ENCODE measurements around the gene MEGF11. TPM values are rescaled to one million over a fixed set of nuclear protein-coding genes. Genes with fewer than 3 reads are reported as not detected.

MEGF11 gene
- total RNA-seq, 1 donor from 2014 or later, result not detected

- DNase-seq (no peak), ATAC-seq (ENCODE audit: low read depth) (no peak)
- H3K27me3 Mint-ChIP-seq, result peaks cover 56% of the 10 kb centered on the region
- intact Hi-C loops (cut with micrococcal nuclease), result no loop called here
- no peak overlapping the region for H3K4me3 Mint-ChIP-seq
- TF ChIP-seq, protein P1, sequence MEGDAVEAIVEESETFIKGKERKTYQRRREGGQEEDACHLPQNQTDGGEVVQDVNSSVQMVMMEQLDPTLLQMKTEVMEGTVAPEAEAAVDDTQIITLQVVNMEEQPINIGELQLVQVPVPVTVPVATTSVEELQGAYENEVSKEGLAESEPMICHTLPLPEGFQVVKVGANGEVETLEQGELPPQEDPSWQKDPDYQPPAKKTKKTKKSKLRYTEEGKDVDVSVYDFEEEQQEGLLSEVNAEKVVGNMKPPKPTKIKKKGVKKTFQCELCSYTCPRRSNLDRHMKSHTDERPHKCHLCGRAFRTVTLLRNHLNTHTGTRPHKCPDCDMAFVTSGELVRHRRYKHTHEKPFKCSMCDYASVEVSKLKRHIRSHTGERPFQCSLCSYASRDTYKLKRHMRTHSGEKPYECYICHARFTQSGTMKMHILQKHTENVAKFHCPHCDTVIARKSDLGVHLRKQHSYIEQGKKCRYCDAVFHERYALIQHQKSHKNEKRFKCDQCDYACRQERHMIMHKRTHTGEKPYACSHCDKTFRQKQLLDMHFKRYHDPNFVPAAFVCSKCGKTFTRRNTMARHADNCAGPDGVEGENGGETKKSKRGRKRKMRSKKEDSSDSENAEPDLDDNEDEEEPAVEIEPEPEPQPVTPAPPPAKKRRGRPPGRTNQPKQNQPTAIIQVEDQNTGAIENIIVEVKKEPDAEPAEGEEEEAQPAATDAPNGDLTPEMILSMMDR (IDR thresholded peaks at IDR 0.05), result no peak
- no peaks in the 10 kb centered on the region for H3K9me3 Mint-ChIP-seq
- no peaks in the 10 kb centered on the region for H3K36me3 Mint-ChIP-seq (ENCODE audit: low read depth)
- no peaks in the 10 kb centered on the region for H3K4me1 Mint-ChIP-seq
- ChIA-PET POLR2A (no interaction called here), CTCF (no interaction called here)
- H3K27ac Mint-ChIP-seq, result no peak overlapping the region
These were observed 261.6 kb downstream of the MEGF11 start for GRCh38 chr15:65991721-65992483.

- TF ChIP-seq, protein P1 (IDR thresholded peaks at IDR 0.05), result no peak
- DNase-seq (no peak), ATAC-seq (ENCODE audit: low read depth) (no peak)
- H3K36me3 Mint-ChIP-seq (ENCODE audit: low read depth), result no peaks in the 10 kb centered on the region
- H3K27me3 Mint-ChIP-seq, result peaks cover 55% of the 10 kb centered on the region
- H3K27ac Mint-ChIP-seq, result no peak overlapping the region
- no peaks in the 10 kb centered on the region for H3K4me1 Mint-ChIP-seq
- no peak overlapping the region for H3K4me3 Mint-ChIP-seq
- no peaks in the 10 kb centered on the region for H3K9me3 Mint-ChIP-seq
- CTCF ChIA-PET, result no interaction called here
- POLR2A ChIA-PET, result no interaction called here
- intact Hi-C loops (cut with micrococcal nuclease), result no loop called here
These were observed 263.1 kb downstream of the MEGF11 start for GRCh38 chr15:65990298-65990981.

- ATAC-seq (ENCODE audit: low read depth) (no peak), DNase-seq (no peak)
- ChIA-PET POLR2A (no interaction called here), CTCF (no interaction called here)
- no peaks in the 10 kb centered on the region for H3K36me3 Mint-ChIP-seq (ENCODE audit: low read depth)
- H3K27me3 Mint-ChIP-seq, result peaks cover 46% of the 10 kb centered on the region
- H3K4me3 Mint-ChIP-seq, result no peak overlapping the region
- H3K4me1 Mint-ChIP-seq, result peaks cover 9% of the 10 kb centered on the region
- H3K9me3 Mint-ChIP-seq, result no peaks in the 10 kb centered on the region
- H3K27ac Mint-ChIP-seq, result no peak overlapping the region
- TF ChIP-seq, protein P1 (IDR thresholded peaks at IDR 0.05), result no peak
- intact Hi-C loops (cut with micrococcal nuclease), result loop anchor here (10.0 kb wide), 1 partner anchor 262 kb away; no protein-coding TSS in a partner anchor
These were observed 266.4 kb downstream of the MEGF11 start for GRCh38 chr15:65987100-65987499.

- Mint-ChIP-seq H3K27me3 (peaks cover 39% of the 10 kb centered on the region), H3K9me3 (no peaks in the 10 kb centered on the region), H3K27ac (no peak overlapping the region), H3K36me3 (ENCODE audit: low read depth) (no peaks in the 10 kb centered on the region), H3K4me1 (peaks cover 12% of the 10 kb centered on the region), H3K4me3 (no peak overlapping the region)
- POLR2A ChIA-PET, result no interaction called here
- CTCF ChIA-PET, result no interaction called here
- DNase-seq (no peak), ATAC-seq (ENCODE audit: low read depth) (no peak)
- intact Hi-C loops (cut with micrococcal nuclease), result loop anchor here (10.0 kb wide), 1 partner anchor 262 kb away; no protein-coding TSS in a partner anchor
- TF ChIP-seq, protein P1 (IDR thresholded peaks at IDR 0.05), result no peak
These were observed 267.1 kb downstream of the MEGF11 start for GRCh38 chr15:65986416-65986815.

GRCh38 chr15:65985387-65985786 lies 268.2 kb downstream of the MEGF11 start:
- Mint-ChIP-seq H3K4me3 (no peak overlapping the region), H3K36me3 (ENCODE audit: low read depth) (no peaks in the 10 kb centered on the region), H3K4me1 (peaks cover 14% of the 10 kb centered on the region), H3K27me3 (peaks cover 32% of the 10 kb centered on the region), H3K9me3 (no peaks in the 10 kb centered on the region), H3K27ac (no peak overlapping the region)
- intact Hi-C loops (cut with micrococcal nuclease), result loop anchor here (10.0 kb wide), 1 partner anchor 261 kb away; no protein-coding TSS in a partner anchor
- DNase-seq (no peak), ATAC-seq (ENCODE audit: low read depth) (no peak)
- CTCF ChIA-PET, result no interaction called here
- TF ChIP-seq, protein P1 (IDR thresholded peaks at IDR 0.05), result no peak
- POLR2A ChIA-PET, result no interaction called here
